ENCODE measurements around the gene S100A11.

GRCh38 chr1:152026895-152027294 is 9.9 kb downstream of the S100A11 start:
- TF ChIP-seq CTCF (IDR thresholded peaks at IDR 0.05 in 8 of 11, conservative IDR thresholded peaks at IDR 0.05 in 3 of 11) (no peak), POLR2A (IDR thresholded peaks at IDR 0.05) (no peak), POLR2AphosphoS5 (IDR thresholded peaks at IDR 0.05) (no peak)
